Mesendoderm (in vitro differentiated cells): ENCODE results near the gene KIF3A.

Experiments
- DNase-seq: peaks from one replicate; pipeline ENCODE4 v3.0.0; 2013
- H2AK5ac ChIP-seq: 2 replicates; pipeline ENCODE4 v1.6.1; 2013; ENCODE audit warnings: low read length, inconsistent platforms
- H2BK120ac ChIP-seq: 2 replicates; pipeline ENCODE4 v1.6.1; 2013; ENCODE audit warnings: low read depth, mild to moderate bottlenecking, low read length, moderate library complexity, mixed read lengths
- H2BK15ac ChIP-seq: replicated peaks from 2 replicates; pipeline ENCODE4 v1.6.1; 2013; ENCODE audit warnings: low read depth, mild to moderate bottlenecking, moderate library complexity
- H2BK5ac ChIP-seq: 2 replicates; pipeline ENCODE4 v1.6.1; 2013; ENCODE audit warnings: low read length, inconsistent platforms
- H3K18ac ChIP-seq: 2 replicates; pipeline ENCODE4 v1.6.1; 2013; ENCODE audit warnings: mild to moderate bottlenecking, low read length, mixed read lengths
- H3K23ac ChIP-seq: one replicate; pipeline ENCODE4 v1.6.1; 2013; ENCODE audit warnings: low read length
- H3K27ac ChIP-seq: 2 replicates; pipeline ENCODE4 v1.5.1; 2013; ENCODE audit warnings: low read depth, mild to moderate bottlenecking, inconsistent platforms, low read length, moderate library complexity
- H3K27me3 ChIP-seq: 2 replicates; pipeline ENCODE4 v1.6.1; 2013; ENCODE audit warnings: low read length, control low read depth, mild to moderate bottlenecking, inconsistent platforms; ENCODE audit not compliant: insufficient read depth, poor library complexity
- H3K36me3 ChIP-seq: 2 replicates; pipeline ENCODE4 v1.6.1; 2013; ENCODE audit warnings: low read length, inconsistent platforms; ENCODE audit not compliant: control insufficient read depth, insufficient read depth
- H3K4ac ChIP-seq: one replicate; pipeline ENCODE4 v1.6.1; 2013; ENCODE audit warnings: low read depth, mild to moderate bottlenecking, low read length, moderate library complexity
- H3K4me1 ChIP-seq: 2 replicates; pipeline ENCODE4 v1.6.1; 2013; ENCODE audit warnings: low read depth, low read length, inconsistent platforms; ENCODE audit not compliant: control insufficient read depth
- H3K4me2 ChIP-seq: 2 replicates; pipeline ENCODE4 v1.6.1; 2013; ENCODE audit warnings: low read length
- H3K4me3 ChIP-seq: 2 replicates; pipeline ENCODE4 v1.5.1; 2013; ENCODE audit warnings: mild to moderate bottlenecking, low read length
- H3K56ac ChIP-seq: one replicate; pipeline ENCODE4 v1.6.1; 2013; ENCODE audit warnings: low read length
- H3K79me1 ChIP-seq: 2 replicates; pipeline ENCODE4 v1.6.1; 2013; ENCODE audit warnings: low read length, inconsistent platforms
- H3K79me2 ChIP-seq: 2 replicates; pipeline ENCODE4 v1.6.1; 2013; ENCODE audit warnings: mild to moderate bottlenecking, low read length; ENCODE audit not compliant: control insufficient read depth, insufficient read depth
- H3K9ac ChIP-seq: 2 replicates; pipeline ENCODE4 v1.6.1; 2013; ENCODE audit warnings: low read length, inconsistent platforms
- H4K5ac ChIP-seq: one replicate; pipeline ENCODE4 v1.6.1; 2013; ENCODE audit warnings: low read length
- H4K8ac ChIP-seq: one replicate; pipeline ENCODE4 v1.6.1; 2013; ENCODE audit warnings: low read depth, mild to moderate bottlenecking, control low read depth, low read length, moderate library complexity
- WGBS: extraction: QIAGEN DNeasy Blood & Tissue Kit; methylation state at CpG from one replicate; pipeline ENCODE4 v1.1.7; 2013; ENCODE audit warnings: low lambda C conversion rate, missing lambda C conversion rate; ENCODE audit not compliant: insufficient coverage; ENCODE audit errors: extremely low coverage; 5-methylcytosine and 5-hydroxymethylcytosine counted together

KIF3A gene

GRCh38 chr5:132742158-132742557 lies 4.8 kb upstream of the KIF3A start:
- Histone ChIP-seq H2AK5ac (no peak overlapping the region), H3K9ac (no peak overlapping the region), H3K4me3 (no peak overlapping the region), H2BK15ac (no peak overlapping the region), H3K4me2 (no peak overlapping the region), H3K23ac (no peak overlapping the region), H3K27me3 (peaks cover 4% of the 10 kb centered on the region), H3K4ac (no peak overlapping the region), H2BK120ac (no peak overlapping the region), H3K79me2 (no peaks in the 10 kb centered on the region), H3K27ac (no peak overlapping the region), H4K5ac (no peak overlapping the region), H3K36me3 (no peaks in the 10 kb centered on the region), H2BK5ac (no peak overlapping the region), H3K79me1 (no peaks in the 10 kb centered on the region), H3K56ac (no peak overlapping the region), H3K4me1 (no peaks in the 10 kb centered on the region), H3K18ac (no peak overlapping the region), H4K8ac (no peak overlapping the region)
- no peak for DNase-seq
- WGBS = no CpG with 5 or more reads among the region's 2 CpGs

GRCh38 chr5:132739232-132739631 lies 1.9 kb upstream of the KIF3A start:
- Histone ChIP-seq H3K23ac (no peak overlapping the region), H4K8ac (no peak overlapping the region), H3K36me3 (no peaks in the 10 kb centered on the region), H4K5ac (no peak overlapping the region), H2AK5ac (no peak overlapping the region), H3K79me2 (no peaks in the 10 kb centered on the region), H3K27ac (no peak overlapping the region), H2BK120ac (no peak overlapping the region), H3K56ac (no peak overlapping the region), H3K79me1 (no peaks in the 10 kb centered on the region), H3K9ac (no peak overlapping the region), H3K18ac (no peak overlapping the region), H3K4me3 (no peak overlapping the region), H2BK5ac (no peak overlapping the region), H3K4me2 (no peak overlapping the region), H3K4ac (no peak overlapping the region), H2BK15ac (no peak overlapping the region), H3K27me3 (no peaks in the 10 kb centered on the region), H3K4me1 (no peaks in the 10 kb centered on the region)
- WGBS = no CpG with 5 or more reads among the region's 1 CpG
- DNase-seq = no peak

GRCh38 chr5:132737982-132738681 lies 786 bp upstream of the KIF3A start:
- no peaks in the 10 kb centered on the region for H3K79me2 ChIP-seq
- H3K9ac ChIP-seq = peak overlapping the region; percentile 62
- no peak overlapping the region for H3K4me3 ChIP-seq
- H4K8ac ChIP-seq = no peak overlapping the region
- no peaks in the 10 kb centered on the region for H3K36me3 ChIP-seq
- no peak overlapping the region for H2BK5ac ChIP-seq
- H4K5ac ChIP-seq = no peak overlapping the region
- no peaks in the 10 kb centered on the region for H3K79me1 ChIP-seq
- H3K4ac ChIP-seq = no peak overlapping the region
- H2AK5ac ChIP-seq = no peak overlapping the region
- no CpG with 5 or more reads among the region's 9 CpGs for WGBS
- no peaks in the 10 kb centered on the region for H3K4me1 ChIP-seq
- H2BK120ac ChIP-seq = no peak overlapping the region
- no peak overlapping the region for H3K23ac ChIP-seq
- DNase-seq = no peak
- H2BK15ac ChIP-seq = no peak overlapping the region
- H3K4me2 ChIP-seq = no peak overlapping the region
- H3K18ac ChIP-seq = no peak overlapping the region
- H3K56ac ChIP-seq = no peak overlapping the region
- H3K27ac ChIP-seq = no peak overlapping the region
- no peaks in the 10 kb centered on the region for H3K27me3 ChIP-seq

GRCh38 chr5:132734687-132735086 lies 2.7 kb downstream of the KIF3A start:
- no peak overlapping the region for H4K8ac ChIP-seq
- H3K23ac ChIP-seq = no peak overlapping the region
- no peaks in the 10 kb centered on the region for H3K79me1 ChIP-seq
- H3K4me2 ChIP-seq = no peak overlapping the region
- H2BK120ac ChIP-seq = no peak overlapping the region
- no peak overlapping the region for H3K4me3 ChIP-seq
- H4K5ac ChIP-seq = no peak overlapping the region
- H3K27me3 ChIP-seq = no peaks in the 10 kb centered on the region
- H3K4ac ChIP-seq = no peak overlapping the region
- no peak overlapping the region for H2BK15ac ChIP-seq
- no peak overlapping the region for H3K56ac ChIP-seq
- no peaks in the 10 kb centered on the region for H3K79me2 ChIP-seq
- H2AK5ac ChIP-seq = no peak overlapping the region
- no peak overlapping the region for H2BK5ac ChIP-seq
- H3K27ac ChIP-seq = no peak overlapping the region
- no peaks in the 10 kb centered on the region for H3K4me1 ChIP-seq
- no peaks in the 10 kb centered on the region for H3K36me3 ChIP-seq
- DNase-seq = no peak
- WGBS = no CpG with 5 or more reads among the region's 2 CpGs
- no peak overlapping the region for H3K18ac ChIP-seq
- no peak overlapping the region for H3K9ac ChIP-seq

GRCh38 chr5:132733499-132734148 lies 3.7 kb downstream of the KIF3A start:
- Histone ChIP-seq H4K8ac (peak overlapping the region; percentile 39), H3K79me1 (no peaks in the 10 kb centered on the region), H3K79me2 (no peaks in the 10 kb centered on the region), H3K36me3 (no peaks in the 10 kb centered on the region), H3K56ac (no peak overlapping the region), H3K9ac (no peak overlapping the region), H3K18ac (no peak overlapping the region), H2AK5ac (no peak overlapping the region), H2BK5ac (no peak overlapping the region), H2BK15ac (no peak overlapping the region), H3K23ac (no peak overlapping the region), H3K27ac (no peak overlapping the region), H4K5ac (no peak overlapping the region), H3K27me3 (no peaks in the 10 kb centered on the region), H3K4me3 (no peak overlapping the region), H2BK120ac (no peak overlapping the region), H3K4ac (no peak overlapping the region), H3K4me1 (no peaks in the 10 kb centered on the region), H3K4me2 (no peak overlapping the region)
- no peak for DNase-seq
- no CpG with 5 or more reads among the region's 2 CpGs for WGBS
